ENCODE measurements around the gene RAPGEF2.

Gene RAPGEF2

DNA sequence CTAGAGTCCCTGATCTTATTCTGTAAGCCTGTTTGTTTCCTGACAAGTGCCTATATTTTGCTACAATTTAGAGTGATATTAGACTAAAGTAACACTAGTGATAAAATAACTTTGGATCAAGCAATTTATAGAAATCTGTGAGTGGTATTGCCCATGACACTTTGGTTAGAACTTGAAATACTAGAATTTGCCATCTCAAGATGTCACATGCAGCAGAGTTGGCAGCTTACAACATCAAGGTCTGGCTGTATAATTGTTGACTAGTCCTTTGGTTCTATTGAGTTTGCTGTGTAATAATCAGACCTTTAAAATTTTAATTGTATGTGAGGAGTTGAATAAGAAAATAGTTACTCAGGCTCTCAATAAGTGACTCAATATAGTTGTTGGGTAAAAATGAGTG is 167.1 kb downstream of the RAPGEF2 start:
- DNase-seq (ENCODE audit: extremely low read depth in 1 of 2, low read depth in 1 of 2) = no peak

DNA sequence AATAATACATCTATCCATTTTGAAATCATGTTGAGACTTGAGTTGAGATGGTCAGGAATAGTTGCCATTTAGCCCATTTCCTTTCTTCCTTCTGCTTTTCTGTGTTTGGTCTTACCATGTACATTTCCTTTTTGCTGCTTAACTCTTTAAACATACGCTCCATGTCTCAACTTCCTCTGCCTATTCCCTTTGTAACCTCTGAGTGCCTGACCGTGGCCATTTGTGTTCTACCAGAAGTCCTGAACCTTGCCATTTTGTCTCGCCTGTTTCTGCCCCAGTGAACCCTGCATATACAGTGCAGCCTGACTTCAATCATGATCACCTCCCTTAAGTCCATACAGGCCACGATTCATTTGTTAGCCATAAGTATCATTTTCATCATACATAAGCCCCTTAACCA is 169.0 kb downstream of the RAPGEF2 start:
- no peak for DNase-seq (ENCODE audit: extremely low read depth in 1 of 2, low read depth in 1 of 2)

GRCh38 chr4:159272273-159273140 is 169.6 kb downstream of the RAPGEF2 start:
- DNase-seq (ENCODE audit: extremely low read depth in 1 of 2, low read depth in 1 of 2) = no peak

DNA sequence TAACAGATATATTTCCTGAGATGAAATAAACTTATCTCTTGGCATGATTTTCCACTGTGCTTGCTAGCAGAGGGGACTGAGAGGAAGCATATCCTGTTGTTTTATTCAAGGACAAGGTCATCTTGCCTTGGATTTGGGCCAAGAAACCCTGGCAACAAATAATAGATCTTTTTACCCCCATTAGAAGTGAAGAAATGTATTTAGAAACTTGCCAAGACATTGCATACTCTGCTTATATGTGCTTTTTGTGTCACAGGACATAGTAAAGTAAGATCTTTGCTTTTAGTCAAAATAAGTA is 170.2 kb downstream of the RAPGEF2 start:
- no peak for DNase-seq (ENCODE audit: extremely low read depth in 1 of 2, low read depth in 1 of 2)

GRCh38 chr4:159273841-159274240 is 171.0 kb downstream of the RAPGEF2 start:
- no peak for DNase-seq (ENCODE audit: extremely low read depth in 1 of 2, low read depth in 1 of 2)

- no peak for DNase-seq (ENCODE audit: extremely low read depth in 1 of 2, low read depth in 1 of 2)
Observed at GRCh38 chr4:159278399-159278798, 175.5 kb downstream of the RAPGEF2 start.

- no peak for DNase-seq (ENCODE audit: extremely low read depth in 1 of 2, low read depth in 1 of 2)
Observed at GRCh38 chr4:159279084-159279483, 176.2 kb downstream of the RAPGEF2 start.

- no peak for DNase-seq (ENCODE audit: extremely low read depth in 1 of 2, low read depth in 1 of 2)
Observed at GRCh38 chr4:159280442-159281172, 177.7 kb downstream of the RAPGEF2 start.

- DNase-seq (ENCODE audit: extremely low read depth in 1 of 2, low read depth in 1 of 2) = no peak
Observed at GRCh38 chr4:159281771-159282170, 178.9 kb downstream of the RAPGEF2 start.

DNA sequence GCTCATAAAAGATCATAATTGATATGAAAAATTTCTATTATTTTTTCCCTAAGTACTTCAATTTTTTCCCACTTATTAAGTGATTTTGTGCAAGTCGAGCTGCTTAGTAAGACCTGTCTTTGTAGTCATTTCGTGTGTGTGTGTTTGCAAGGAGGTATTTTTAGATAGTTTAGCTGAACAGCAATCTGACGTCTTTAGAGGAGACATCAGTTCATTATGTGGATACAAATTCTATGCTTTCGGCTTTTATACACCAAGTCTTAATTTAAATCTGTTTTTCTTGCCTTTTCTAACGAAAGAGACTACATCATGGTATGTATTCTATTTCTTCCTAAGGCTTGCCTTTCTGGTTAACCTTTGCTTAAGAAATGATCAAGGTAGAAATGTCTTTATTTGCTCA is 179.4 kb downstream of the RAPGEF2 start:
- DNase-seq (ENCODE audit: extremely low read depth in 1 of 2, low read depth in 1 of 2) = no peak

DNA sequence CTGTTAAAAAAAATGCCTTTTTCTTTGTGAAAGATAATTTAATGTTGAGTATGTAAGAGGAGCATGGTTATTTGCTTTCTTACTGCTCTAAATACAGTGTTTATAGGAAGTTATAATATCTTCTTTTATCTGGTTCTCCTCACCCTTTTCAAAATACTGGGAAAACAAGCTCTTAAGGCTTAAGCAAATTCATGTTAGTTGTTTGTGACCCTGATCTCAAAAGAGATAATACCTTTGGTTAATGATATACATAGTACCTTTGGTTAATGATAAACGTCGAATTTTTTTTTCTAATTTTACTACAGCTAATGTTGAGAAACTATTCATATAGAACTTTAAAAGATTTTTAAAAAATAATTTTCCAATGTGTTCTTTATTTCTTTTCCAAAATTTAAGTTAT is 180.1 kb downstream of the RAPGEF2 start:
- no peak for DNase-seq (ENCODE audit: extremely low read depth in 1 of 2, low read depth in 1 of 2)

DNA sequence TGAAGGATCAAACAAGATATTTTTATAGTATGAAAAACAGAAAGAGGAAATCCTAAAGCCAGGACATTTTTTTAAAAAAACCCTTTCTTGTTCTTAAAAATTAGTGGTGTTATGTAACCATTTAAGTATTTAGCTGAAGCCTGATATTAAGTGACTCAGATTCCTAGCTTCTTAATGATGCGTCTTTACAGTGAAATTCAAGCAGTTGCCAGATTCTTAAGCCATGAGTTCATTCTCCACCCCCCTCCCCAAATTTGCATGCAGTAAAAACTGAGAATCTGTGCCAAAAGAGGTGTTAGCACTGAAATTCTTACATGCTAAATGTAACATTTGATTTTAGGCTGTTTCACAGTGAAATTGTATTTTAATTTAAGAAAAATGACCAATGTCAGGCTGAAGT is 180.8 kb downstream of the RAPGEF2 start:
- DNase-seq (ENCODE audit: extremely low read depth in 1 of 2, low read depth in 1 of 2) = no peak

DNA sequence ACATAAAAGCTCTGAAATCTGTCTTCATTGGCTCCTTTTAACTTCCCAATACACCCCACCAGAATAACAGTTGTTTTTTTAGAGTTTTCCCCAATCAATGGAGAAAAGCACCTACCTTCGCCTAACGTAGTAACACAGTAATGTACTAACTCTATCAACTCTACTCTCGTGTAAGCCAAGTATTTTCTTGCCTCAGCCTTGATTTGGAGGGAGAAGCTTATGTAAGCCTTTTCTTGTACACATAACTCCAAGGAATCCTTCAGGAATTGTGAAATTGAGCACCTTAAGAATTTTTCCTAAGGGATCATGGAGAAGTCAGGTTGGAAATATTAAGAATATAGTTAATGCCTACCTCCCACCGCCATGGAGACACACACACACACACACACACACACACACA is 181.2 kb downstream of the RAPGEF2 start:
- DNase-seq (ENCODE audit: extremely low read depth in 1 of 2, low read depth in 1 of 2) = no peak

DNA sequence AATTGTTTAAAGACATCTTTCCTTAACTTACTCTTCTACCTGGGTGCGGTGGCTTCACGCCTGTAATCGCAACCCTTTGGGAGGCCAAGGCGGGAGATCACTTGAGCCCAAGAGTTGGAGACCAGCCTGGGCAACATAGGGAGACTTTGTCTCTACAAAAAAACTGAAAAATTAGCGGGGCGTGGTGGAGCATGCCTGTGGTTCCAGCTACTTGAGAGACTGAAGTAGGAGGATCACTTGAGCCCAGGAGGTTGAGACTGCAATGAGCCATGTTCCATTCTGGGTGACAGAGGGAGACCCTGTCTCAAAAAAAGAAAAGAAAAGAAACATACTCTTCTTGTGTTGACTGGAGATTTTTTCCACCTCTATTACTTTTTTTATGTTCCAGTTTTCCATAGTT is 181.9 kb downstream of the RAPGEF2 start:
- no peak for DNase-seq (ENCODE audit: extremely low read depth in 1 of 2, low read depth in 1 of 2)

- DNase-seq (ENCODE audit: extremely low read depth in 1 of 2, low read depth in 1 of 2) = no peak
Observed at GRCh38 chr4:159287767-159288166, 184.9 kb downstream of the RAPGEF2 start.

DNA sequence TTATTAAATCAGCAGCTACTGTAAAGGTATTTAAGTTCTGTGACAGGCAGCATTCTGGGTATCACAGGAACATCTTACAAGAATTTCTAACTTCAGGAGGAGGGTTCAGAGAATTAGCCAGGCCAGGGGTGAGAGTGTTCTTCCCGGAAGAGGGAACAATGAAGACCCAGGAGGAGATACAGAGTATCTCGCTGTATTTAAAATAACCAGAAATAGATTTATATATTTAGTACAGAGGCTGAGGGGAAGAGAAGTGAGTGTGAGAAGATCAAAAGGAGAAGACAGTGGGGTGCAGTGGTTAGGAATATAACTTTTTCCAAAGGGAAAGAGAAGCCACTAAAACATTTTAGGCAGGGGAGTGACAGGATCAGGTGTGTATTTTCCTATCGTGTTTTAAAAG is 186.8 kb downstream of the RAPGEF2 start:
- no peak for DNase-seq (ENCODE audit: extremely low read depth in 1 of 2, low read depth in 1 of 2)

GRCh38 chr4:159290321-159291030 is 187.6 kb downstream of the RAPGEF2 start:
- DNase-seq (ENCODE audit: extremely low read depth in 1 of 2, low read depth in 1 of 2) = no peak

- no peak for DNase-seq (ENCODE audit: extremely low read depth in 1 of 2, low read depth in 1 of 2)
Observed at GRCh38 chr4:159291176-159291575, 188.3 kb downstream of the RAPGEF2 start.

DNA sequence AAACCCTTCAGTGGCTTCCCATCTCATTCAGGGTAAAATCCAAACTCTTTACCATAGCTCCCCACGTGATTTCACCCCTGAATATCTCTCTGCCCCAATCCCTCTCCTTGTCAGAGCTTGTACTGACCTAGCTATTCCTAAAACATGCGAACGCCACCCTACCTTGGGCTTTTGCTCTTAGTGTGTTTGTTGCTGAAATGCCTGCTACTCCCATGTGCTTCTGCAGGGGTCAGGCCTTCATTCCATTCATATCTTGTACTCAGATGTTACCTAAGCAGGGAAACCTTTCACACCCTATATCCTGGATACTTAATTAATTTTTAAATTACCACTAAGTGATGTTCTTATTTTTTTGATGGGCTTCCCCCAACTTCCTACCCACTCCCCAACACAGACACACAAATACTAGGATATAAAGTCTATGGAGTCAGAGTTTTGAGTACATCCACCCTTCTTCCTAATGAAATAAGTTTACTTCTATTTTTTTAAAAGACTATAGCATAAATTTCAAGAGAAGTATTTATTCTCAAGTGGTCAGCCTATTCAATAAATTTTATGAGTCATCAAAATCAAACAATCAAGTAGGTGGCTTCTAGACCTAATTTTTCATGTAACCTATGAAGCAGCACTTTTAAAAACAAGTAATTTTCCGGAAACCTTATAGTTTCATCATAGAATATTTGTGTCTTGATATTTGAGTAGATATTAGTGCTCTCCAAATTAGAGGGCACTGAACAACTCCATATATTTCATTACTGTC is 189.4 kb downstream of the RAPGEF2 start:
- no peak for DNase-seq (ENCODE audit: extremely low read depth in 1 of 2, low read depth in 1 of 2)

DNA sequence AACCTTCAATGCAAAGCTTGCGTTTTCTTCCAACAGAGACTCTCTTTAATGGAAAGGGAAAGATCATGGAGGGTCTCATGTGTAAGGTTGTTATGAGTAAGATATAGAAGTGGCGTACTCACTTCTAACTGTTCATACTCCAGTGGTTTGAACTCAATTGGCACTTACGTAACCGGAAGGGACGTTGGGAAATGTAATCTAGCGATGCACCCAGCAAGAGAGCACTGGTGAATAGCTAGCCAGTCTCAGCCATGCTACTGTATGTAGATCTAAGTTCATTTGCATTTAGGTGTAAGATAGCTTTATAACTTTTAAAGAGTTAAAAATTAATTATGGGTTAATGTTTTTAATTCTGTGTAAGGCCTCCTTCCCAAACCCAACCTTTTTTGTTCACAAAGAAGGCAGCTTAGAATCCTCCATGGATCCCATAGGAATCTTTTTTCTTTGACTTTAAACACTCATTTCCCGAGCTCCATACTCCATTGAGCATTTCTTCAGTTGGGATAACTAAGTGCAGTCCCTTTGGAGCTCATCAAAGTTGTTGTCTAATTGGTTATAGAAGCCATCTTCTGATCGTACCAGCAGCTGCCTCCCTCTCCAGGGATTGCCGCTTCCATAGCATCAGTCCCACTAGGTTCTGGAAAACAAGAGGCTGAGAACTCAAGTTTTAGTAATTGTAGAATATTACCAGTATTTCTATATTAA is 191.1 kb downstream of the RAPGEF2 start:
- DNase-seq (ENCODE audit: extremely low read depth in 1 of 2, low read depth in 1 of 2) = no peak

Data from activated CD8-positive, alpha-beta memory T cell treated with anti-CD3 and anti-CD28 coated beads for 1 hour (primary cell).